Measurements from ENCODE around the gene ASGR2. TPM values are rescaled to one million over a fixed set of nuclear protein-coding genes. Genes with fewer than 3 reads are reported as not detected.

The ASGR2 gene
- polyA plus RNA-seq, 1 of the 3 experiments (the other 2 are of a cell fraction) = not detected

DNA sequence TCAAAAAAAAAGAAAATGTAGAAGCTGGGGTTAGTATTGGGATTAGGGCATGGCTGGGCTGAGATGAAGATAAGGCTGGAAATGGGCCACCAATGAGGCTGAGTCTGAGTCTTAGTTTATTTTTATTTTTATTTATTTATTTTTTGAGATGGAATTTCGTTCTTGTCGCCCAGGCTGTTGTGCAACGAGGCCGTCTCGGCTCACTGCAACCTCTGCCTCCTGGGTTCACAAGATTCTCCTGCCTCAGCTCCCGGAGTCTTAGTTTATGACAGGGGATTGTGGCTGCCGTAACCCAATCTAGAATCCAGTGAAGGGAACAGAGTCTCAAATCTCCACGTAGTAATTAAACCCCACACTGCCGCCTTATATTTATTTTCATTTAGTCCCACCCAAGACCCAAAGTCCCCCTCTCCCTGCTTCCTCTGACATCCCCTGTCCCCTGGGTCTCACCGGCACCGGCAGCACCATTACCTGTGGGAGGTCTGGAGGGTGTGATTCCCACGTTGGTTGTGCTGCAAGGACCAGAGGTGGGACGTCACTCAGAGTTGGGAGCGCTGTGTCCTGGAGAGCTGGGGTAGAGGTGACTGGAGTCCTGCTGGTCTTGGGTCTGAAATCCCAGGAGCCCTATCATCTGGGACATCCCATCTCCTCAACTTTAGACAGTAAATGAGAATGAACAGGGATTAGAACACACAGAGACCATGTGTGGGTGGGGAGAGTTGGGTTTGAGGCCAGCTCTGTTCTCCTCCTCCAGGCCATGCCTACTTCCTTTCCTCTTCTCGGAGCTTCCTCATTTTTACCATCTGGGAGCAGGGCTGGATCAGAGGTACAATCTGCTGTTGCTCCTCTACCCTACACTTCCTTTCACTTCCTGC, 34.8 kb downstream of the ASGR2 start, which contains the start of gene CLEC10A:
TSS of gene CLEC10A (minus strand) at position 671 of the 875 bp plus-strand sequence. CDS start 1,439 bp downstream, outside the sequence.
- Histone ChIP-seq H3K4me2 (no peak within 1 kb of the TSS), H3K4me1 (ENCODE audit: control insufficient read depth in 1 of 2, insufficient read depth in 2 of 2, low read depth in 1 of 2, low read length in 1 of 2) (no peaks in the 10 kb centered on the region), H2AFZ (ENCODE audit: low read depth) (no peak within 1 kb of the TSS), H3K36me3 (replicated peaks in 1 of 2; ENCODE audit: control insufficient read depth in 1 of 2, insufficient read depth in 2 of 2, low read length in 1 of 2) (no peaks in the 10 kb centered on the region), H4K20me1 (ENCODE audit: insufficient read depth) (no peaks in the 10 kb centered on the region), H3K27ac (ENCODE audit: low read depth in 2 of 2, low read length in 1 of 2) (no peak within 1 kb of the TSS), H3K79me2 (ENCODE audit: insufficient read depth) (no peaks in the 10 kb centered on the region), H3K4me3 (ENCODE audit: low read depth in 2 of 2, low read length in 1 of 2) (no peak within 1 kb of the TSS), H3K9me2 (no peaks in the 10 kb centered on the region), H3K9ac (no peak within 1 kb of the TSS), H3K9me3 (no peaks in the 10 kb centered on the region), H3F3A (replicated peaks; ENCODE audit: insufficient read depth) (no peaks in the 10 kb centered on the region), H3K27me3 (ENCODE audit: insufficient read depth) (peaks cover 37% of the 10 kb centered on the region)
- WGBS (ENCODE audit: low lambda C conversion rate) = 40% methylated on average over 15 of the region's 15 CpGs
- no peak for DNase-seq
- TF ChIP-seq NRF1 (IDR thresholded peaks at IDR 0.05; ENCODE audit: low read depth, low read length) (no peak), SIN3A (IDR thresholded peaks at IDR 0.05; ENCODE audit: borderline replicate concordance, low read depth, low read length) (no peak), RFX5 (IDR thresholded peaks at IDR 0.05; ENCODE audit: low read length) (no peak), CHD2 (IDR thresholded peaks at IDR 0.05; ENCODE audit: low read length, partially characterized antibody) (no peak)
- TF ChIP-seq, protein P1, sequence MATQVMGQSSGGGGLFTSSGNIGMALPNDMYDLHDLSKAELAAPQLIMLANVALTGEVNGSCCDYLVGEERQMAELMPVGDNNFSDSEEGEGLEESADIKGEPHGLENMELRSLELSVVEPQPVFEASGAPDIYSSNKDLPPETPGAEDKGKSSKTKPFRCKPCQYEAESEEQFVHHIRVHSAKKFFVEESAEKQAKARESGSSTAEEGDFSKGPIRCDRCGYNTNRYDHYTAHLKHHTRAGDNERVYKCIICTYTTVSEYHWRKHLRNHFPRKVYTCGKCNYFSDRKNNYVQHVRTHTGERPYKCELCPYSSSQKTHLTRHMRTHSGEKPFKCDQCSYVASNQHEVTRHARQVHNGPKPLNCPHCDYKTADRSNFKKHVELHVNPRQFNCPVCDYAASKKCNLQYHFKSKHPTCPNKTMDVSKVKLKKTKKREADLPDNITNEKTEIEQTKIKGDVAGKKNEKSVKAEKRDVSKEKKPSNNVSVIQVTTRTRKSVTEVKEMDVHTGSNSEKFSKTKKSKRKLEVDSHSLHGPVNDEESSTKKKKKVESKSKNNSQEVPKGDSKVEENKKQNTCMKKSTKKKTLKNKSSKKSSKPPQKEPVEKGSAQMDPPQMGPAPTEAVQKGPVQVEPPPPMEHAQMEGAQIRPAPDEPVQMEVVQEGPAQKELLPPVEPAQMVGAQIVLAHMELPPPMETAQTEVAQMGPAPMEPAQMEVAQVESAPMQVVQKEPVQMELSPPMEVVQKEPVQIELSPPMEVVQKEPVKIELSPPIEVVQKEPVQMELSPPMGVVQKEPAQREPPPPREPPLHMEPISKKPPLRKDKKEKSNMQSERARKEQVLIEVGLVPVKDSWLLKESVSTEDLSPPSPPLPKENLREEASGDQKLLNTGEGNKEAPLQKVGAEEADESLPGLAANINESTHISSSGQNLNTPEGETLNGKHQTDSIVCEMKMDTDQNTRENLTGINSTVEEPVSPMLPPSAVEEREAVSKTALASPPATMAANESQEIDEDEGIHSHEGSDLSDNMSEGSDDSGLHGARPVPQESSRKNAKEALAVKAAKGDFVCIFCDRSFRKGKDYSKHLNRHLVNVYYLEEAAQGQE (IDR thresholded peaks at IDR 0.05; ENCODE audit: low read depth, low read length) = no peak
- TF ChIP-seq, protein P2, sequence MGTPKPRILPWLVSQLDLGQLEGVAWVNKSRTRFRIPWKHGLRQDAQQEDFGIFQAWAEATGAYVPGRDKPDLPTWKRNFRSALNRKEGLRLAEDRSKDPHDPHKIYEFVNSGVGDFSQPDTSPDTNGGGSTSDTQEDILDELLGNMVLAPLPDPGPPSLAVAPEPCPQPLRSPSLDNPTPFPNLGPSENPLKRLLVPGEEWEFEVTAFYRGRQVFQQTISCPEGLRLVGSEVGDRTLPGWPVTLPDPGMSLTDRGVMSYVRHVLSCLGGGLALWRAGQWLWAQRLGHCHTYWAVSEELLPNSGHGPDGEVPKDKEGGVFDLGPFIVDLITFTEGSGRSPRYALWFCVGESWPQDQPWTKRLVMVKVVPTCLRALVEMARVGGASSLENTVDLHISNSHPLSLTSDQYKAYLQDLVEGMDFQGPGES (IDR thresholded peaks at IDR 0.05; ENCODE audit: low read depth, low read length) = no peak
- TF ChIP-seq, protein P3, sequence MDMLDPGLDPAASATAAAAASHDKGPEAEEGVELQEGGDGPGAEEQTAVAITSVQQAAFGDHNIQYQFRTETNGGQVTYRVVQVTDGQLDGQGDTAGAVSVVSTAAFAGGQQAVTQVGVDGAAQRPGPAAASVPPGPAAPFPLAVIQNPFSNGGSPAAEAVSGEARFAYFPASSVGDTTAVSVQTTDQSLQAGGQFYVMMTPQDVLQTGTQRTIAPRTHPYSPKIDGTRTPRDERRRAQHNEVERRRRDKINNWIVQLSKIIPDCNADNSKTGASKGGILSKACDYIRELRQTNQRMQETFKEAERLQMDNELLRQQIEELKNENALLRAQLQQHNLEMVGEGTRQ (IDR thresholded peaks at IDR 0.05; ENCODE audit: borderline replicate concordance, low read depth, low read length) = no peak
- ChIA-PET CTCF (interaction anchor here (0.8 to 2.4 kb wide), 4 partner anchors 27 to 98 kb away, joined by 3 to 7 read pairs (median 4); no protein-coding TSS in a partner anchor), POLR2A (no interaction called here)

DNA sequence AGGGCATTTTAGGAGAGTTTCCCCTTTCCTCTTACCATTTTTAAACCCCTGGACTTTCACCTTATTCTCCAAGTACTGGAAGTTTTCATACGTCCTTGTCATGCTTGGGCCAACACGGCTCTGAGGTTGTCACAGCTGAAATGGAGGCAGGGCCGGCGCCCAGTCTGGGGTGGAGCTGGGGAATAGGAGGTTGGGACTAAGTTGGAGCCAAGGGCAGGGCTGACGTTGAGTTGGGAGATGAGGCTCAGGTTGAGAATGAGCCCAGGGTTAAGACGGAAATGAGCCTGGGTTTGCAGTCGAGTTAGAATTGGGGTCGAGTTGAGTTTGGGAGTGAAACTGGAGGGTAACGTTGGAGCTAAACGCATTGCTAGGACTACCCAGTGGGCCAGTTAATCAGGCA, 35.9 kb downstream of the ASGR2 start:
- Histone ChIP-seq H3K79me2 (ENCODE audit: insufficient read depth) (no peaks in the 10 kb centered on the region), H3K9me2 (no peaks in the 10 kb centered on the region), H3K4me3 (ENCODE audit: low read depth in 2 of 2, low read length in 1 of 2) (no peak overlapping the region), H3K9me3 (no peaks in the 10 kb centered on the region), H3F3A (replicated peaks; ENCODE audit: insufficient read depth) (no peaks in the 10 kb centered on the region), H4K20me1 (ENCODE audit: insufficient read depth) (no peaks in the 10 kb centered on the region), H2AFZ (ENCODE audit: low read depth) (no peak overlapping the region), H3K27me3 (ENCODE audit: insufficient read depth) (peaks cover 37% of the 10 kb centered on the region), H3K27ac (ENCODE audit: low read depth in 2 of 2, low read length in 1 of 2) (no peak overlapping the region), H3K36me3 (replicated peaks in 1 of 2; ENCODE audit: control insufficient read depth in 1 of 2, insufficient read depth in 2 of 2, low read length in 1 of 2) (no peaks in the 10 kb centered on the region), H3K4me2 (no peak overlapping the region), H3K9ac (no peak overlapping the region), H3K4me1 (ENCODE audit: control insufficient read depth in 1 of 2, insufficient read depth in 2 of 2, low read depth in 1 of 2, low read length in 1 of 2) (no peaks in the 10 kb centered on the region)
- ChIA-PET CTCF (interaction anchor here (0.9 kb wide), 1 partner anchor 27 kb away, joined by 3 read pairs; no protein-coding TSS in a partner anchor), POLR2A (no interaction called here)
- DNase-seq = no peak
- WGBS (ENCODE audit: low lambda C conversion rate) = 31% methylated on average over 10 of the region's 10 CpGs
- TF ChIP-seq NFIC (IDR thresholded peaks at IDR 0.05; ENCODE audit: borderline replicate concordance) (no peak), CHD2 (IDR thresholded peaks at IDR 0.05; ENCODE audit: low read length, partially characterized antibody) (no peak), RXRA (IDR thresholded peaks at IDR 0.05; ENCODE audit: borderline replicate concordance, low read depth) (no peak), YY1 (IDR thresholded peaks at IDR 0.05; ENCODE audit: low read depth) (no peak), FOXJ3 (CRISPR knock-in tag; IDR thresholded peaks at IDR 0.05) (no peak), EP300 (IDR thresholded peaks at IDR 0.05; ENCODE audit: borderline replicate concordance in 1 of 2, low read depth in 1 of 2, low read length in 1 of 2) (no peak), RCOR1 (IDR thresholded peaks at IDR 0.05; ENCODE audit: low read length) (no peak), SMC3 (IDR thresholded peaks at IDR 0.05; ENCODE audit: low read depth, low read length) (no peak), SIN3A (IDR thresholded peaks at IDR 0.05; ENCODE audit: borderline replicate concordance, low read depth, low read length) (no peak), FOSL2 (IDR thresholded peaks at IDR 0.05; ENCODE audit: borderline replicate concordance, low read depth) (no peak)
- TF ChIP-seq, protein P4, sequence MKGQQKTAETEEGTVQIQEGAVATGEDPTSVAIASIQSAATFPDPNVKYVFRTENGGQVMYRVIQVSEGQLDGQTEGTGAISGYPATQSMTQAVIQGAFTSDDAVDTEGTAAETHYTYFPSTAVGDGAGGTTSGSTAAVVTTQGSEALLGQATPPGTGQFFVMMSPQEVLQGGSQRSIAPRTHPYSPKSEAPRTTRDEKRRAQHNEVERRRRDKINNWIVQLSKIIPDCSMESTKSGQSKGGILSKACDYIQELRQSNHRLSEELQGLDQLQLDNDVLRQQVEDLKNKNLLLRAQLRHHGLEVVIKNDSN (IDR thresholded peaks at IDR 0.05; ENCODE audit: borderline replicate concordance, low read depth) = no peak
- TF ChIP-seq, protein P5, sequence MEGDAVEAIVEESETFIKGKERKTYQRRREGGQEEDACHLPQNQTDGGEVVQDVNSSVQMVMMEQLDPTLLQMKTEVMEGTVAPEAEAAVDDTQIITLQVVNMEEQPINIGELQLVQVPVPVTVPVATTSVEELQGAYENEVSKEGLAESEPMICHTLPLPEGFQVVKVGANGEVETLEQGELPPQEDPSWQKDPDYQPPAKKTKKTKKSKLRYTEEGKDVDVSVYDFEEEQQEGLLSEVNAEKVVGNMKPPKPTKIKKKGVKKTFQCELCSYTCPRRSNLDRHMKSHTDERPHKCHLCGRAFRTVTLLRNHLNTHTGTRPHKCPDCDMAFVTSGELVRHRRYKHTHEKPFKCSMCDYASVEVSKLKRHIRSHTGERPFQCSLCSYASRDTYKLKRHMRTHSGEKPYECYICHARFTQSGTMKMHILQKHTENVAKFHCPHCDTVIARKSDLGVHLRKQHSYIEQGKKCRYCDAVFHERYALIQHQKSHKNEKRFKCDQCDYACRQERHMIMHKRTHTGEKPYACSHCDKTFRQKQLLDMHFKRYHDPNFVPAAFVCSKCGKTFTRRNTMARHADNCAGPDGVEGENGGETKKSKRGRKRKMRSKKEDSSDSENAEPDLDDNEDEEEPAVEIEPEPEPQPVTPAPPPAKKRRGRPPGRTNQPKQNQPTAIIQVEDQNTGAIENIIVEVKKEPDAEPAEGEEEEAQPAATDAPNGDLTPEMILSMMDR (IDR thresholded peaks at IDR 0.05) = no peak

Measured in SK-N-SH (cell line).